OCI-LY3 (cell line): ENCODE results near the gene ROBO1.

Source experiments
- CTCF ChIP-seq: fragments of 200-600, 300-600 bp; sonication (generic); IDR thresholded peaks from 2 replicates; pipeline ENCODE4 v1.5.1; 2014; ENCODE audit warnings: antibody characterized with exemption, low read length, low read depth
- EZH2phosphoT487 ChIP-seq: fragments of 200-600 bp; shearing (Covaris generic); IDR thresholded peaks from 2 replicates; pipeline ENCODE4 v1.6.1; 2018; ENCODE audit warnings: antibody characterized with exemption, mixed run types, low read depth

DNA sequence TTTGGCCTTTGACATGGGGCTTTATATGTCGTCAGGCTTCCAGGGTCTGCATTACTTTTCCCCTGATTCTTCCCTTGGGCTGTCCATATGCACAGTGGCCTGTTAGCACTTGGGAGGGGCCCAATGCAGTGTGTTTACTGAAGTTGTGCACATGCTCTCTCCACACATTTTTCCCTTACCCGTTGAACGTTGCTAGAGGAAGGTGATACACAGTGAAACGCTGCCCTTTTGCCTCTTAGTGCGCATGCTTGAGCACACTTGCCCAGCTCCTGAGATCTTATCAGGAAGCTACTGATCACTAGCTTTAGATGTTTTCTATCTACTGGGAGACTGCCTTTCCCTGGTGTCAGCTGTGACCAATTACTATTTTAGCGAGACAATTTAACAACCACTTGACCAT, 1198.0 kb downstream of the ROBO1 start:
- no peak for TF ChIP-seq CTCF
- TF ChIP-seq EZH2phosphoT487: no peak
